Upper lobe of left lung (tissue), 6 donors: Measurements from ENCODE around the gene FTHL17. TPM values are rescaled to one million over a fixed set of nuclear protein-coding genes. Genes with fewer than 3 reads are reported as not detected.

Experiments
- ATAC-seq, 2 donors: fragments of 200-7000 bp; cut with Tn5 transposase; one replicate each; pipeline ENCODE4 v1.9.1; 2022; ENCODE audit warnings: mild to moderate bottlenecking in 2 of 2, moderate library complexity in 2 of 2; ENCODE audit not compliant: low FRiP score in 2 of 2
- DNase-seq, 2 donors: peaks; one replicate each; pipeline ENCODE4 v3.0.0-alpha.2; 2019 to 2020
- H3K27ac ChIP-seq, 4 donors: fragments of 200-600 bp; sonication (generic); one replicate each; pipeline ENCODE4 v1.5.1; 2016 to 2019
- H3K27me3 ChIP-seq, 4 donors: fragments of 200-600 bp; sonication (generic); one replicate each; pipeline ENCODE4 v1.5.1; 2017 to 2019
- H3K36me3 ChIP-seq, 4 donors: fragments of 200-600 bp; sonication (generic); one replicate each; pipeline ENCODE4 v1.5.1; 2016 to 2019
- H3K4me1 ChIP-seq, 4 donors: fragments of 200-600 bp; sonication (generic); one replicate each; pipeline ENCODE4 v1.5.1; 2018 to 2019
- H3K4me3 ChIP-seq, 4 donors: fragments of 200-600 bp; sonication (generic); one replicate each; pipeline ENCODE4 v1.5.1; 2017 to 2019; ENCODE audit warnings: mild to moderate bottlenecking in 2 of 4, moderate library complexity in 1 of 4
- H3K9me3 ChIP-seq, 4 donors: fragments of 200-600 bp; sonication (generic); one replicate each; pipeline ENCODE4 v1.5.1; 2018 to 2019
- EP300 ChIP-seq, 4 donors: sonication (generic); formaldehyde crosslinking; IDR thresholded peaks; one replicate each; pipeline ENCODE4 v1.5.1; 2017; ENCODE audit warnings: antibody characterized with exemption in 4 of 4, control low read depth in 2 of 4
- POLR2A ChIP-seq, 4 donors: fragments of 450-650 bp; IDR thresholded peaks; one replicate each; pipeline ENCODE4 v1.5.1; 2016 to 2017; ENCODE audit warnings: antibody characterized with exemption in 4 of 4, mild to moderate bottlenecking in 2 of 4
- POLR2AphosphoS5 ChIP-seq, 2 donors: sonication (generic); formaldehyde crosslinking; IDR thresholded peaks; one replicate each; pipeline ENCODE4 v1.5.1; 2017; ENCODE audit warnings: antibody characterized with exemption in 2 of 2
- WGBS, 2 donors: methylation state at CpG; one replicate each; pipeline ENCODE4 v1.1.5; 2017 to 2018; 5-methylcytosine and 5-hydroxymethylcytosine counted together
- total RNA-seq, 6 donors: library from RNA; depleted of rRNA in 4 of 6; stranded (reverse); fragments of >200 nt in 4 of 6; gene quantifications; one replicate each; pipeline versions ENCODE4 v1.1.0 to v1.2.1, GENCODE V29; 2016 to 2021
- TF ChIP-seq, protein P1 (sequence below), 6 experiments: fragments of 450-650 bp in 4 of 6; fragments of 200-600 bp in 2 of 6; sonication (generic) in 2 of 6; IDR thresholded peaks; one replicate each; pipeline ENCODE4 v1.5.1; 2016 to 2019; ENCODE audit warnings: antibody characterized with exemption in 6 of 6
- donor health status: DM: no; HTN: no; CAD: no; lungs with moderate emphysema.
- donor health status: DM: no; HTN: yes; CAD: no; lungs with severe emphysema.

The FTHL17 gene
- total RNA-seq, 6 donors from 2014 or later: not detected

DNA sequence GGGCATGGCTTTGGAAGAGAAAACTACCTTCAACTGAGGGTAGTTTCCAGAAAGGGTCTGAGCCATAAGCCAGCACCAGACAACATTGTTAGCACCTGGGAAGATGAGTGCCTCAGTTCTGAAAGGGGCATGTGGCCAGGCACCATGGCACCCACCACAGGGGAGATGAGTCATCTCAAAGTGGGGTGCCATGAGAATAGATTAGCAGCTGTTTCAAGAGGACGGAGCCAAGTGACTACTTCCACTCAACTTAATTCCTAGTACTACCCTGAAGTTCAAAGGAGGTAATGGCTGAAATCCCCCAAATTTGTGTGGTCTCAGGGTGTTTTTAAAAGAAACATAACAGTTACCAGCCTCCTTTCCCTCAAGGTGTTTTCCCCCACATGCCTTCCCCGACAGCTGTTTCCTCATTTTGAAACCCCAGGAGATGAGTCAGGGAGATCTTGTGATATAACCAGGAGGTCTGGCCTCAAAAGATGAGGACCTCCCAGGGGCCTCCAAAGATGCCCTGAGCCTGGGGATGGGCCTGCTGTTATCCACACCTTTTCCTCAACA is 27.8 kb upstream of the FTHL17 start:
- 51 to 65% methylated on average over 2 of the region's 2 CpGs for WGBS, 2 donors
- Histone ChIP-seq H3K4me3 (no peak overlapping the region), H3K36me3 (no peaks in the 10 kb centered on the region), H3K27me3 (no peaks in the 10 kb centered on the region), H3K9me3 (no peaks in the 10 kb centered on the region), H3K4me1 (no peaks in the 10 kb centered on the region), H3K27ac (no peak overlapping the region)
- TF ChIP-seq EP300 (IDR thresholded peaks at IDR 0.05) (no peak), POLR2A (IDR thresholded peaks at IDR 0.05) (no peak), POLR2AphosphoS5 (IDR thresholded peaks at IDR 0.05) (no peak)
- TF ChIP-seq, protein P1, sequence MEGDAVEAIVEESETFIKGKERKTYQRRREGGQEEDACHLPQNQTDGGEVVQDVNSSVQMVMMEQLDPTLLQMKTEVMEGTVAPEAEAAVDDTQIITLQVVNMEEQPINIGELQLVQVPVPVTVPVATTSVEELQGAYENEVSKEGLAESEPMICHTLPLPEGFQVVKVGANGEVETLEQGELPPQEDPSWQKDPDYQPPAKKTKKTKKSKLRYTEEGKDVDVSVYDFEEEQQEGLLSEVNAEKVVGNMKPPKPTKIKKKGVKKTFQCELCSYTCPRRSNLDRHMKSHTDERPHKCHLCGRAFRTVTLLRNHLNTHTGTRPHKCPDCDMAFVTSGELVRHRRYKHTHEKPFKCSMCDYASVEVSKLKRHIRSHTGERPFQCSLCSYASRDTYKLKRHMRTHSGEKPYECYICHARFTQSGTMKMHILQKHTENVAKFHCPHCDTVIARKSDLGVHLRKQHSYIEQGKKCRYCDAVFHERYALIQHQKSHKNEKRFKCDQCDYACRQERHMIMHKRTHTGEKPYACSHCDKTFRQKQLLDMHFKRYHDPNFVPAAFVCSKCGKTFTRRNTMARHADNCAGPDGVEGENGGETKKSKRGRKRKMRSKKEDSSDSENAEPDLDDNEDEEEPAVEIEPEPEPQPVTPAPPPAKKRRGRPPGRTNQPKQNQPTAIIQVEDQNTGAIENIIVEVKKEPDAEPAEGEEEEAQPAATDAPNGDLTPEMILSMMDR (IDR thresholded peaks at IDR 0.05): no peak
- no peak for DNase-seq
- ATAC-seq: no peak

DNA sequence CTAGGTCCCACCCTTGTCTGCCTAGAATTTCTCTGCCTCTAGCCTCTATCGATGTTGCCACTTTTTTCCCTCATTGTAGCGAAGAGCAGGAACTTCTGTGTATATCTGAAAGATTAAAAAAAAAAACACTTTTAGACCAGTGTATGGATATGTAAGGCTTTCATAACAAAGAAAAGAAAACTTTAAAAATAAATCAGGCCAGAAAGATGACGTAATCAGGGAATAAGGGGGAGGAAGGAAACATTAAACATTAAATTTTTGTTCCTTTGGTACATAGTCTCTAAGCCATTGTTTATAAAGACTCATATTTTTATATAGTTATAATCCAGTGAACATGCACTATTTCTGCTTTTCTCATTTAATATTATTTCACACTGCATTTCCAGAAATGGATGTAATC is 26.2 kb upstream of the FTHL17 start:
- WGBS, 2 donors: 52 to 75% methylated on average over 3 of the region's 3 CpGs
- TF ChIP-seq, protein P1 (IDR thresholded peaks at IDR 0.05): no peak
- TF ChIP-seq POLR2A (IDR thresholded peaks at IDR 0.05) (no peak), POLR2AphosphoS5 (IDR thresholded peaks at IDR 0.05) (no peak), EP300 (IDR thresholded peaks at IDR 0.05) (no peak)
- Histone ChIP-seq H3K4me3 (no peak overlapping the region), H3K4me1 (no peaks in the 10 kb centered on the region), H3K27ac (no peak overlapping the region), H3K9me3 (no peaks in the 10 kb centered on the region), H3K27me3 (no peaks in the 10 kb centered on the region), H3K36me3 (no peaks in the 10 kb centered on the region)
- ATAC-seq (no peak), DNase-seq (no peak)

DNA sequence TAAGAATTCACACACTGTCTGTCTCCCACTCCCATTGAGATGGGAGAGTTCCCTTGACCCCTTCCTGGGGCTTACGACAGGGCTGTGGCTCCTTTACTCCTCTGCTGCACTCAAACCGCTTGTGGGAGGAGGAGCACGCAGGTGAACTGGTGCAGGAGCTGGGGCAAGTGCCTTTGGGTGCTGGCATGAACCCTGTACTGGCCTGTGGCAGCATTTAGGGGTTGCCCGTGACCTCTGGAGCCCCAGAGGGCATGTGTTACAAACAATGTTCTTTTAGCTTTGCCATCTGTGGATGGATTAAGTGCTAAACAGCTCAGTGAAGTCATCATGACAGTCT is 21.8 kb upstream of the FTHL17 start:
- Histone ChIP-seq H3K9me3 (no peaks in the 10 kb centered on the region), H3K4me3 (no peak overlapping the region), H3K27ac (no peak overlapping the region), H3K27me3 (no peaks in the 10 kb centered on the region), H3K4me1 (no peaks in the 10 kb centered on the region), H3K36me3 (no peaks in the 10 kb centered on the region)
- ATAC-seq: no peak
- DNase-seq: no peak
- TF ChIP-seq, protein P1 (IDR thresholded peaks at IDR 0.05): no peak
- no peak for TF ChIP-seq EP300 (IDR thresholded peaks at IDR 0.05)
- no peak for TF ChIP-seq POLR2AphosphoS5 (IDR thresholded peaks at IDR 0.05)
- no peak for TF ChIP-seq POLR2A (IDR thresholded peaks at IDR 0.05)
- WGBS, 2 donors: 76% methylated on average over 4 of the region's 4 CpGs; no CpG with 5 or more reads in 1 of the 2 donors

DNA sequence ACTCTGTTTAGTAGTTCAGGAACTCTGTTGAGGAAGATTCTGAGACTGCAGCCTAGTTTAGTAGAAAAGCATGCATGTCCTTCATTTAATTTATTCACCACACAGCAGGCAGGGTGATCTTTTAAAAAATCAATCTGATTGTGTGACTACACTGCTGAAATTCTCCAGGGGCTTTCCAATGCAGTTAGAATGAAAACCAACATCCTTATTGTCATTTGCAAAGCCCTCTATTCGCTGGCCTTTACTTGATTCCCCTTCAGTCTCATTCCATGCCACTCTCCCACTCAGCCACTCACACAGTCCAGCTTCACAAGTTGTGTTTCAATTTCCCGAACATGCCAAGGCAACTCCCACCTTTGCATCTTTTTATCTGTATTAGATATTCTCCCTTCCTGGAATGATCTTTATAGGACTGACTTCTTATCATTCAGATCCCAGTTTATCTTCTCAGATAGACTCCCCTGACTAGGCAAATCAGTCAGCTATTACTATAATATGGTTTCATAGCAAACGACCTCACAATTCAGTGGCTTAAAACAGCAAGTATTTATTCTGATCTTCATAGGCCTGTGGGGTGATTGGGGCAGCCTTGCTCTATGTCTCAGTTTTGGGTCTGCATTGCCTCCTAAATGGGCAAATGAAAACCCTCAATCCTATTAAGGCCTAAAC is 21.3 kb upstream of the FTHL17 start:
- no peak for TF ChIP-seq POLR2A (IDR thresholded peaks at IDR 0.05)
- TF ChIP-seq EP300 (IDR thresholded peaks at IDR 0.05): no peak
- TF ChIP-seq POLR2AphosphoS5 (IDR thresholded peaks at IDR 0.05): no peak
- TF ChIP-seq, protein P1 (IDR thresholded peaks at IDR 0.05): no peak
- H3K9me3 ChIP-seq: no peaks in the 10 kb centered on the region
- H3K27ac ChIP-seq: no peak overlapping the region
- H3K27me3 ChIP-seq: no peaks in the 10 kb centered on the region
- H3K4me1 ChIP-seq: no peaks in the 10 kb centered on the region
- no peak overlapping the region for H3K4me3 ChIP-seq
- DNase-seq (no peak), ATAC-seq (no peak)
- WGBS, 2 donors: 59 to 64% methylated on average over 3 of the region's 3 CpGs
- no peaks in the 10 kb centered on the region for H3K36me3 ChIP-seq

DNA sequence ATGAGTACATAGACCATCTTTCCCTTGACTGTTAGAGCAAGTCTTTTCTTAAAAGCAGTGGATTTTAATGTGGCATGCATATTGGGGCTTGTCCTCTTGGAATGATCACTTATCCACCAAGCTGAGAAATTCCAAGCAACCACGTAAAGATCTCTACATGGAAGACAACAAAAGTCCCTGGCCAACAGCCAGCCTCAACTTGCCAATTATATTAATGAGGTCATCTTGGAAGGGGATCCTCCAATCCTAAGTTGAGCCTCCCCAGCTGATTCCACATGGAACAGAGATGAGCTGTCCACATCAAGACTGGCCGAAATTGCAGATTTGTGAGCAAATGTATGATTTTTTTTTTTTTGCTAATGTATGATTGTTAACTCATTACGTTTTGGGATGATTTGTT is 20.6 kb upstream of the FTHL17 start:
- Histone ChIP-seq H3K36me3 (no peaks in the 10 kb centered on the region), H3K4me1 (no peaks in the 10 kb centered on the region), H3K27ac (no peak overlapping the region), H3K27me3 (no peaks in the 10 kb centered on the region), H3K9me3 (no peaks in the 10 kb centered on the region), H3K4me3 (no peak overlapping the region)
- WGBS, 2 donors: 53 to 54% methylated on average over 3 of the region's 3 CpGs
- ATAC-seq (peak in 1 of 2 donors; percentile 24), DNase-seq (no peak)
- TF ChIP-seq POLR2AphosphoS5 (IDR thresholded peaks at IDR 0.05): no peak
